Testis (tissue), 2 donors: ENCODE results near the gene FBXL3.

ENCODE experiments used
- POLR2A ChIP-seq: fragments of 450-650 bp; IDR thresholded peaks from one replicate; pipeline ENCODE4 v1.6.1; 2017; ENCODE audit warnings: antibody characterized with exemption, mild to moderate bottlenecking, moderate library complexity
- TF ChIP-seq, protein P1 (sequence below), 3 experiments: fragments of 450-650 bp in 2 of 3; fragments of 200-600 bp in 1 of 3; sonication (generic) in 1 of 3; IDR thresholded peaks; one replicate each; pipeline ENCODE4 v1.5.1; 2016 to 2019; ENCODE audit warnings: antibody characterized with exemption in 3 of 3, mild to moderate bottlenecking in 2 of 3, moderate library complexity in 1 of 3

- TF ChIP-seq POLR2A: no peak
- TF ChIP-seq, protein P1, sequence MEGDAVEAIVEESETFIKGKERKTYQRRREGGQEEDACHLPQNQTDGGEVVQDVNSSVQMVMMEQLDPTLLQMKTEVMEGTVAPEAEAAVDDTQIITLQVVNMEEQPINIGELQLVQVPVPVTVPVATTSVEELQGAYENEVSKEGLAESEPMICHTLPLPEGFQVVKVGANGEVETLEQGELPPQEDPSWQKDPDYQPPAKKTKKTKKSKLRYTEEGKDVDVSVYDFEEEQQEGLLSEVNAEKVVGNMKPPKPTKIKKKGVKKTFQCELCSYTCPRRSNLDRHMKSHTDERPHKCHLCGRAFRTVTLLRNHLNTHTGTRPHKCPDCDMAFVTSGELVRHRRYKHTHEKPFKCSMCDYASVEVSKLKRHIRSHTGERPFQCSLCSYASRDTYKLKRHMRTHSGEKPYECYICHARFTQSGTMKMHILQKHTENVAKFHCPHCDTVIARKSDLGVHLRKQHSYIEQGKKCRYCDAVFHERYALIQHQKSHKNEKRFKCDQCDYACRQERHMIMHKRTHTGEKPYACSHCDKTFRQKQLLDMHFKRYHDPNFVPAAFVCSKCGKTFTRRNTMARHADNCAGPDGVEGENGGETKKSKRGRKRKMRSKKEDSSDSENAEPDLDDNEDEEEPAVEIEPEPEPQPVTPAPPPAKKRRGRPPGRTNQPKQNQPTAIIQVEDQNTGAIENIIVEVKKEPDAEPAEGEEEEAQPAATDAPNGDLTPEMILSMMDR (IDR thresholded peaks at IDR 0.05): no peak
Observed at GRCh38 chr13:77040835-77041234, 13.9 kb upstream of the FBXL3 start.
